Stimulated activated CD8-positive, alpha-beta memory T cell treated with anti-CD3 and anti-CD28 coated beads, Interleukin-4, amount 100 ng/mL, for 4 hours (primary cell): Measurements from ENCODE around the gene TANC1.

Experiments used
- DNase-seq, 2 donors: peaks; one replicate each; pipeline ENCODE4 v3.0.0-alpha.2; 2020; ENCODE audit warnings: low read depth in 2 of 2, low spot score in 1 of 2

TANC1 gene

DNA sequence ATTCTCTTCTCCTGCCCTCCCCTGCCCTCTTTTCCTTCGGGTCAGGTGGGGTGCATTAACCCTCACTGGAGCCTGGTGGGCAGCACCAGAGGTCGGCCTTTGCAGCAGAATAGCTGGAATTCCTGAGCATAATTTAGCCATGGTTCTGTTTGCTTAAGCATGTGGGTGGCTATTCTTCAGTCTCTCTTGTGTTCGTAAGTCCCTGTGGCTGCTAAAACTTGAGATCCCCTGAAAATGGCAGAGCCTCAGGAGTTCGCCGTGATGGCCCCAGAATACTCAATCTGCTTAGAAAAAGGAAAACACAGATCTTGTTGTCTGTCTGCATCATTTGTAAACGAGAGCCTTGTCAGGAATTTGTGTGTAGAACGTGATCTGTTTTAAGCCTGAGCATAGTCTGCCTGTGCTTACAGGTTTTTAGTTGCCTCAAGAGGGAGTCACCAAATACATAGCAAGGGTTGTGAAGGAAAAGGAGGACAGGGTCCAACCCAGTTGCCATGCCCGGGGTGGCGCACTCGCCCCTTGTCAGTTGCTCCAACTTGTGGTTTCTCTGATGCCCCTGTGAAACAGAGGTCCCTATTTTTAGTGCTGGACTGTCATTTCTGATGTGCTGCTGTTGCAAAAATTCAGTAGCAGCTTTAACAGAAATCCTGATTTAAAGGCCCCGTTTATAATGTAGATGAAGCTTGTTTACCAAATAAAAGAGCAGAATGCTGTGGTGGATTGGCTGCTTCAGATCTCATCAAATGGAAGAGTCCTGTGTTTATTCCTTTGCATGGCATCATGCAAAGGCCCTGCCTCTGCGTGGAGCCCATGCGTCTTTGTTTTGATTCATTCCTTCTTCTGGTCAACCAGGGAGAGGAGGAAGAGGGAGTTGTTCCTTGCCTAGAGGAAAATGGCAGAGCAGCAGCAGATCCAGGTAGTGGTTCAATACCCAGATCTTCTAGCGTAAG lies 243.3 kb downstream of the TANC1 start:
- no peak for DNase-seq

DNA sequence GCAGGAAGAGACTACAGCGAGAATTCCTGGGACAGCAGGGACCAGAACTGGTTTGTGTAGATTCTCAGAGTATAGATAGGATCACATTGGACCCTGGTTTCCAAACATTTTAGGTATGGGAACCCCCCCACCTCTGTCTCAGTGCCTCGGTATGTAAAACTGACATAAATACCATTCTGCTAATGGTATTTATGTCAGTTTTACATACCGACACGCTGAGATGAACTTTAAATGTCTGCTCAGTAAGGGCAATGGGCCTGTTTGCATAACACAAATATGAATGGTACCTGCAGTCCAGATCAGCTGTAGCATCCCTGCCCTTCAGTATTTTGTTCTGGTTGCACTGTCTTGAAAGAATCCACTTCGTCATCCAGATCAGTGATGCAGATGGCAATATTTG lies 244.9 kb downstream of the TANC1 start:
- no peak for DNase-seq

DNA sequence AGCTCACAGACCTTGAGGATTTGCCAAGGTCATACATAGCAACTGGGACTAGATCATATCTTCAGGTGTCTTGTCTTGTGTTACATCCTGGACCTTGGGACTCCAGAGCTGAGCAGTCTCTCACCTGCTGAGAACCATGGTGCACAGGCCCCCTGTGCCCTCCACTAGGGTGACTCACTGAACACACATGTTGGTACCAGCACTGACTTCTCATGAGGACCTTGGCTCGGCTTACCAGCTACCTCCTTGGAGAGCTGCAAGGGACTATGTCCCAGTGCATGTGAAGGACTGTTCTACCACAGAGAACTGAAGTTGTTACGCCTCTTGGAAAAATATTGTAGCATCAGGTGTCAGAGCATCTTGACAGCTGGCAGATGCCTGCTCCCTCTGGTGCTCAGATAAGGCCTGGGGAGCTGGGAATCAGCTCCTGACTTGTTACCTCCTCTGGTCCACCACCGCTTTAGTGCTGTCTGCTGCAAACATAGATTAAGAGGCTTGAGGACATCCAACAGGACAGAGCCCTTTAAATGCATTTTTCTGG lies 246.0 kb downstream of the TANC1 start:
- no peak for DNase-seq

DNA sequence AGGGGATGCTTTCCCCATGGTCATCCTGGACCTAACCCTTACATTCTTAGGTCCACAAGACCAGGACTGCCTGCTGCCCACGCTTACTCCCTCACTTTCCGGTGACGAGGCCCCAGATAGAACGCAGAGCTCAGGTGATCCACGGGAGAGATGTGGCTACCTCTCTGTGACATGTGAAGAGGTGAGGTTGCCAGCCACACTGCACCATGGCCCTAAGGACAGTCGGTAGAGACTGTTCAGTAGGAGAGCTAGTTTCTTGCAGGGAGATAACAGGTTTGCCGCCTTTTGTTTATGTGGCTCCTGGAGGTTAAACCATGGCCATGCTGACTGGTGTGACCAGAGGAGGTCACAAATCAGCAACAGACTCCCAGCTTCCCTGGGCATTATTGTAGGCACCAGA lies 246.7 kb downstream of the TANC1 start:
- DNase-seq, result no peak

DNA sequence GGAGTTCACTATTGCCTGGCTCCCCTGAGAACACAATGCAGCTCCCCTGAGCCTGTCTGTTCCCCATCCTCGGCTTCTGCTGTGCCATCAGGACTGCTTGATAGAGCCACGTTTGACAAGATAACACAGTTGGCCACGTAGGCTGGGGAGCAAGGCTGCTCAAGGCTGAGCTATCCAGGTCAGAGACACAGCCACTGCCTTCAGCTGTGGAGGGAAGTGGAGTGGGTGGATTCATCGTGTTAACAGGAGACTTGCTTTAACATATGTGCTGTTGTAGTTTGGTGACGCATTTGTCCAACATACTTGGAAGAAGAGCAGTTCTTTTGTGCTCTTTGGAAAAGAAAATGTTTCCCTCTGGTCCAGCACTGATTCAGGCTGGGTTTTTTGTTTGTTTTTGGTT lies 249.2 kb downstream of the TANC1 start:
- DNase-seq, result no peak

DNA sequence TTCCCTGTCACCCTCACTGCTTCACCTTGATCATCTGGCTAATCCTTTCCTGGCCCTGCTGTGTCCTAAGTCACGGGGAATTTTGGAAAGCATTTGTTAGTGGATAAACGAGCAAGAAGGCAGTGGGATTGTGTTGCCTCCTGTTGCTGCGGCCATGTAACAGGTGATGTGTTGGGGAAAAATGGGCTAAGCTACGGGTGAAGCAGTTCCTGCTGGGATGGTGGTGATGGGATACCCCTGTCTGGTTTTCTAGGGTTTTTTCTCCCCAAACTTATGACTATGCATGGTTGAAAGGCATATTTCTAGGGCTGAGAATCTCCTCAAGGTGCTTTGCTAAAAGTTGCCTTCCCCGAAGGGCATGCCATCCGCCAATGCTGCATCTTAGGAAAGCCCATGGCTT lies 249.9 kb downstream of the TANC1 start:
- no peak for DNase-seq

DNA sequence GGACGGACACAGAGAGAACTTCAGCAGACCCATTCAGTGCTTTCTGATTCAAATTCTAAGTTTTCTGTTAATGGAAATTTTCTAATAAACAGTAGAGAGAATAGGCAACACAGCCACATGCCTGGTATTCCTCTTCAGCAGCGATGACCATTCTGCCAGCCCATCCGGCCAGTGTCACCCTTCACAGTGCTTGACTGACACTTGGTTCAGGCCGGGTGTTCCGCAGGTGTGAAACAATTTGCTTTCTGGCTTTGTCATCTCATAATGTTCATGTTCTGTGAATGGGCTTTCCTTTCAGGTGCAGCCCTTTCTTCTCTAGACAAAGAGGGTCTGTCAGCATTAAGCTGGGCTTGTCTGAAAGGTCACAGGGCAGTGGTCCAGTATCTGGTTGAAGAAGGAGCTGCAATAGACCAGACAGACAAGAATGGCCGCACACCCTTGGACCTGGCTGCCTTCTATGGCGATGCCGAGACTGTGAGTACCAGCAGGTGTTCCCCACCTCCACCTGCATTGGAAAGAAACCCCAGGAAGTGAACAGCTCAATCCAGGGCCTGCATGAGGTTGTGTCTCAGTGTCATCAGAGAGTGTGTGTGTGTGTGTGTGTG lies 251.1 kb downstream of the TANC1 start:
- no peak for DNase-seq

DNA sequence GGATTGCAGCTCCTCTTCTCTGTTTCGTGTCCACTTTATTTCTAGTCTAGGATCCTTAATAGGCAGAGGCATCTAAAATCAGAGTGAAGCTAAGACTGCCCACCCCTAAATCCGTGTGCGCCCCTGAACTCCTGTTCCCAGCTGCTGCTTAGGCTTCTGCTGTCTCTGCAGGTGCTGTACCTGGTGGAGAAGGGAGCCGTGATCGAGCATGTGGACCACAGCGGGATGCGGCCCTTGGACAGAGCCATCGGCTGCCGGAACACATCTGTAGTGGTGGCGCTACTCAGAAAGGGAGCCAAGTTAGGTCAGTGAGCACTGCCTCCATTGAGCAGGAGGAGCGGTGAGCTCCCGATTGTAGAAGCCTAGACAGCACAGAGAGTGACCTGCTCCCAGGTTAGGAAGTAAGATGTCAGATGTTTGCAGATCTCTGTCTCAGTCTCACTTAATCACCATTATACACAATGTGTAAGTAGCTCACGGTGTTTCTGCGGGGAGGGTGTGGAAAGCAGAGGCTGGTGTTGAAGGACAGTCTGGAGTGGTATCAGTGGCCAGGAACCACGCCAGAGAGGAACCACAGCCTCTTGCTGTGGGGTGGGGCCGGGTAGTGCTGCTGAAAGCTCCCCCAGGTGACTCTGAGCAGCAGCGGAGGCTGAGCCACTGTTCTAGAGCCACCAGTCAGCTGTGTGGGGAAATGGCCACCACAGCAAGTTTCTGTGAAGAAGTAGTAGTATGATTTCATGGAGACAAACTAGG lies 255.8 kb downstream of the TANC1 start:
- DNase-seq, result no peak

DNA sequence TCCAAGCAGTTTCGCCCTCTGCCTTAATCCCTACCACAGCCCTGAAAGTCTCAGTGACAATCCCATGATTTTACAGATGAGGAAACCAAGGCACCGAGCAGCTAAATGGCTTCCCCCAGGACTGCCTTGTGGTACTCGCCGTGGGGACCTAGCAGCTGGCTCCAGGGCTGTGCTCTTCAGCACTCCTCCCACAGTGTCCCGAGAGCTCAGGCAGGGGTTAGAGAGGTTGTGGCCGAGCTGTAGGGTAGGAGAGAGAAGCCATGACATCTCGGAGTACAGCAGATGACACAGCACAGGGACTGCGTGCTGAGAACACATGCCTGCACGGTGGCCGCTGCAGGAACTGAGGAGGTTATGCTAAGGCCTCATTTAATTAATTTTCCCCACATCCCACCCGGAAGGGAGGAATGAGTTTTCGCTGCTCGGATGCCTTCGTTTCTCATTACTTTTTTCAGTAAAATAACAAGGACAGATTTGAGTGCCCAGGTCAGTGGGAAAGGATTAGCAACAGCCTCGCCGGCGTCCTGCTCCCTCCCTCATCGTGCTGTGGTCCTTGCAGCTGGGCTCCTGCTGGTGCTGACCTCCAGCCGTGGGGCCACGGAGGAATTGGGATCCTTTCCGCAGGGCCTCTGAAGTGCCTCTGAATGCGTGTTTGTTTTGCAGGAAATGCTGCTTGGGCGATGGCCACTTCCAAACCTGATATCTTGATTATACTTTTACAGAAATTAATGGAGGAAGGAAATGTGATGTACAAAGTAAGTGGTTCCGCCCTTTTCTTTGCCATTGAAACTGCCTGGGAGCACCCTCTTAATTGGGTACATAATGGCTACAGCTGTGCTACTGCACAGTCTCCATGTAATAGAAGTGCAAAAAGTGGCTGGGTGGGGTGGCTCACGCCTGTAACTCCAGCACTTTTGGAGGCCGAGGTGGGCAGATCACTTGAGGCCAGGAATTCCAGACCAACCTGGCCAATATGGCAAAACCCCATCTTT lies 256.9 kb downstream of the TANC1 start:
- no peak for DNase-seq

DNA sequence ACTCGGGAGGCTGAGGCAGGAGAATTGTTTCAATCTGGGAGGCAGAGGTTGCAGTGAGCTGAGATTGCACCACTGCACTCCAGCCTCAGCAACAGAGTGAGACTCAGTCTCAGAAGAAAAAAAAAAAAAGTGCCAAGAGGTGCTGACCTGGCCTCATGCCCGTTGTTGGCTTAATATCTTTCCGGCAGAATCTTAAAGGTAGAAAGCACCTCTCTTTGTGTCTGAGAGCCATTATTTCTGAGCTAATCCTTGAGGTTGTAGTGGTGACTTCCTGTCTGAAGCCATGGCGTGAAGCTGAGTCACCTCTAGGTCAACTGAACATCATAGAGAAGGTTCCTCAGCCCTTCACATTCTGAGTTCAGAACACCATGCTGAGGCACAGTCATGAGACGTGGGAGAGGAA lies 257.6 kb downstream of the TANC1 start:
- DNase-seq, result peak in 1 of 2 donors; percentile 24

DNA sequence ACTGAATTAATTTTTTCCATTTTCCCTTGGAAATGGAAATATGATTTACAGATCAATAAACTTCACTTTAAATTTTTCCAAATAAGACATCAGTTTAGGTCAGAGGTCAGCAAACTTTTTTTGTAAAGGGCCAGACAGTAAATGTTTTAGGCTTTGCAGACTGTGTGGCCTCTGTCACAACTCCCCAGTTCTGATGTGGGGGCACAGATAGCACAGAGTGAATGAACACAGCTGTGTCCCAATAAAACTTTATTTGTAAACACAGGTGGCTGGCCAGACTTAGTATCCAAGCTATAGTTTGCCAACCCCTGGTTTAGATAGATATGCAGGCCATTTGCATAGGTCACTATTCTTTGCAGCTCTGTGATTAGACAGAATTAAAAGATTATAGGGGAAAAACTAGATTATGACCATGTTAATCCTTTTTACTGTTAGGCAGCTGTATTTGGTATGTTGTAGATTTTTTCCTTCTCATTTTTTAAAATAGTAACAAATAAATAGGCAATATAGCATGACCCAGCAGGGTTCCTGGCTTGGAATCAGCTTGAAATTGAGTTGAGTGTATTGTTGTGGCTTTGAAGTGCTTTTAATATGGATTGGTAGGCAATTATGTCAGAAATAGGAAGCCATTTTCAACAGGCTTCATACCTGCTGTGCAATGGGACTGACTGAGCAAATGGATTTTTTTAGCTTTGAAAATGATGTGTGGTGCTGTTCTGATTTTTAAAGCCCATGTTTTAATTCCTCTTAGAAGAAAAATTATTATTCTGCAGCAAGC lies 258.4 kb downstream of the TANC1 start:
- no peak for DNase-seq

DNA sequence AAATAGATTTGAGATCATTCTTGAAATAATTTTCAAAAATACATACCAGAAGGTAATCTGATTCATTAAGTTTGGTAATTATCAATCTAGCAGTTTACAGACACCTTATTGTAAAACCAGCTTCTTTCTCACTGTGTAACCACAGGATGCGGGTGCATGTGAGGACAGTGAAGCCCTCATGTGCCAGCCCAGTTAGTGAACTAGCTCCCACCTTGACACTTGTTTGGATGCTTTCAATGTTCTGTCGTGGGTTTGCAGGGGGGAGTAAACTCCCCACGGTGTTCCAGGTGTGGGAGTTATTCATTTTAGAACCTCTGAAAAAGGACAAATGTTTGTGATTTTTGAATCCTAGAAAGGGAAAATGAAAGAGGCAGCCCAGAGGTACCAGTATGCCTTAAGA lies 259.0 kb downstream of the TANC1 start:
- no peak for DNase-seq

DNA sequence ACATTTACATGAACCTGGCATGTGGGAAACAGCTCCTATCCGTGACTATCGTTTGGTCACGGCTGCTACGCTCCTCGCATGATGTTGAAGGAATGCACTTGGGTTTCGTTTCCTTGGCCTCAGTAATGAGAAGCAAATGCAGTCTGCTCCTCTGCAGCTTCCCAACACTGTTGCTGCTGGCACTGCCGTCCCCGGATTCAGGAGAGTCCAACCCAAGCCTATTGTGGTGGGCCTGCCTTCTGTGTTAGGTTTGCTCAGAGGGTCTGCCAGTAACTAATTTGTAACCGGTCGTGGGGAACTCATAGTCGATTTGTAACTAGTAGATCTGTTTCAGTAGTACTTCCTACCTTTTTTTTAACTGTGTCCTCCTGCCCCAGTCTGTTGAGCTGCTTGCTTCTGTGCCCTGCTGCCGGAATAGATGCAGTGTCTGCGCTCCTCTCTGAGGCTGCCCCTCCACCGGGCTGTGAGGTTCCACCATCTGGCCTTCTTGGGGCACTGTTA lies 259.7 kb downstream of the TANC1 start:
- DNase-seq, result no peak

DNA sequence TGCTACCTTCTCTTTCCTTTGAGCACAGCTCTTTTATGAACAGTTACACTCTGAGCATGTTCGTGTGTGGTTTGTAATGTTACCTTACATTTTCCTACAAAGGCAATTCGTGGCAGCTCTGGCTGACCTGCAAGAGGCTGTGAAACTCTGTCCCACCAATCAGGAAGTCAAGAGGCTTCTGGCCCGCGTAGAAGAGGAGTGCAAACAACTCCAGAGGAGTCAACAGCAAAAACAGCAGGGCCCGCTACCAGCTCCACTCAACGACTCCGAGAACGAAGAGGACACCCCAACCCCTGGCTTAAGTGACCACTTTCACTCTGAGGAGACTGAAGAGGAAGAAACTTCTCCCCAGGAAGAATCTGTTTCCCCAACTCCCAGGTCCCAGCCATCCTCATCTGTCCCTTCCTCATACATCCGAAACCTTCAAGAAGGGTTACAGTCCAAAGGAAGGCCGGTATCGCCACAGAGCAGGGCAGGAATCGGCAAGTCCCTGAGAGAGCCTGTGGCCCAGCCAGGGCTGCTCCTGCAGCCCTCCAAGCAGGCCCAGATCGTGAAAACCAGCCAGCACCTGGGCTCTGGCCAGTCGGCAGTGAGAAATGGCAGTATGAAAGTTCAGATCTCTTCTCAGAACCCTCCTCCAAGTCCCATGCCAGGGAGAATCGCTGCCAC lies 261.2 kb downstream of the TANC1 start:
- DNase-seq, result no peak

DNA sequence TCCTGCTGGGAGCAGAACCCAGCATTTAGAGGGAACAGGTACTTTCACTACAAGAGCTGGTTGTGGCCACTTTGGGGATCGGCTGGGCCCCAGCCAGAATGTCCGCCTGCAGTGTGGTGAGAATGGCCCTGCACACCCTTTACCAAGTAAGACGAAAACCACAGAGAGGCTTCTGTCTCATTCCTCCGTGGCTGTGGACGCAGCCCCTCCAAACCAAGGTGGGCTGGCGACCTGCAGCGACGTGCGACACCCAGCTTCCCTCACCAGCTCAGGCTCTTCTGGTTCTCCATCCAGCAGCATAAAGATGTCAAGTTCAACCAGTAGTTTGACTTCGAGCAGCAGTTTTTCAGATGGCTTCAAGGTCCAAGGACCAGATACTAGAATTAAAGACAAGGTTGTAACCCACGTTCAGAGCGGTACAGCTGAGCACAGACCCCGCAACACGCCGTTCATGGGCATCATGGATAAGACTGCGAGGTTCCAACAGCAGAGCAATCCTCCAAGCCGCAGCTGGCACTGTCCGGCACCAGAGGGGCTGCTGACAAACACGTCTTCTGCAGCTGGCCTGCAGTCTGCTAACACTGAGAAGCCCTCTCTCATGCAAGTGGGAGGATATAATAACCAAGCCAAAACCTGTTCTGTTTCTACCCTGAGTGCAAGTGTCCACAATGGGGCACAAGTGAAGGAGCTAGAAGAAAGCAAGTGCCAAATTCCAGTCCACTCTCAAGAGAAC lies 261.9 kb downstream of the TANC1 start:
- DNase-seq, result no peak

DNA sequence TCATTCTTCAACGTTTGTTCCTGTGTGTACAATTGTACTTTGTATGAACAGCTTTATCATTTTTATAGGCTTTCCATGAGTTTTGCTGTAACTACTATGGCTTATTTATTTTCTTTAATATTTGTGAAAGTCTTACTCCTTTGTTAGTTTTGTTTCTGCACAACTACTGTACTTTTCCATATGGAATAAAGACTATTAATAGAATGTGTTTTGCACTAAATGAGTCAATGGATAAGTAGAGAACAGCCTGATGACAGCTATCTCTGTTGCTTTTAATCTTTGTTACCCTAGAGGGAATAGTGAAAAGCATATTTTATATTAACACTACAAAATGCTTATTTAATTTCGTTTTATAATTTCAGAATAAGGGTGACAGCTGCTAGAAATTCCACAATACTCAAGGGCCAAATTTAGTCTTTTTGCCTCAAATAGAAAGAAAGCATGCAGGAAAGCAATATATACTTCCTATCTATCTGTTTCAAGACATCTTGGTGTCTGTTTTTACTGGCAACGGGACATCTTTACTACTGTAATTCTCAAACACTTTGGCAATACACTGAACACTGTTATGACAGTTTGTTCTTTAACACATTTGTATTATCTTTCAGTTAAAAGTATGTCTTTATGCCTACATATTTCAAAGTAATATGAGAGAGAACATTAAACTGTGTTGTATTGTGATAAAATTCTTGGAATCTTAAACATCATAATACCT lies 264.2 kb downstream of the TANC1 start:
- DNase-seq, result no peak

DNA sequence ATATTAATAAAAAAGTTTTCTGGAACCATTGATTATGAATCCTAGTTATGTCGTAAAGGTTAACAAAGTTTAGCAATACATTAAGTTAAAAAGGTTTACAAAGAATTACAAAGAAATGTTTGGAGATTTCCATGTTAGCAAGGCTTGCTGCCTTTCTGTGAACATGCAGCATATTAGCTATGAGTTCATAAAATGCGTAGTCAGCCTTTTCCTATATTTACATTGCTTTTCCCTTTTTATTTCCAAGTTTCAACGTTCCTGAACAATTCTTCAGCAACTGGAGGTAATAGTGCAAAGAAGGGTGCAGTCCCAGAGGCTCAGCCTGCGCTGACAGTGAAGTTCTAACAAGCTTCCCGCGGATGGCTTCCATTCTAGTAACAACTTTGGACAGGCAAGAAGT lies 266.4 kb downstream of the TANC1 start:
- DNase-seq, result no peak

DNA sequence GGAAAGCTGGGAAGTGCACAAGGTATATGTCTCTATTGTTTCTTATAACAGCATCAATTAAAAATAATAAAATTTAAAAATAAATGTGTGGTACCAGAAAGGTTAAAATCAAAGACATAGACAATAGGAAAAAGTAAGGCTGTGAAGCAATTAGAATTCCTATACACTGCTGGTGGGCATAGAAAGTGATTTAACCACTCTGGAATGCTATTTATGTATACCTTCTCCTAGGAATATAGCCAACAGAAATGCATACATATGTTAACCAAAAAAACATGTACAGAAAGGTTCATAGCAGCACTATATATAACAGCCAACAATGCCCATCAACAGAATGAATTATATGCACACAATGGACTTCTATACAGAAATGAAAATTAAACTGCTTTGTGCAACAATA lies 275.1 kb downstream of the TANC1 start:
- DNase-seq, result no peak
